GM23338 (cell line): Measurements from ENCODE around the gene FAN1. TPM values are rescaled to one million over a fixed set of nuclear protein-coding genes. Genes with fewer than 3 reads are reported as not detected.
A peak's percentile ranks its signal among the peaks of the same experiment; 100 is the strongest.

Source experiments
- ATAC-seq: fragments of 200-7000 bp; cut with Tn5 transposase; 3 replicates; pipeline ENCODE4 v1.9.1; 2020
- DNase-seq: peaks from one replicate; pipeline ENCODE4 v3.0.0-alpha.2; 2015; ENCODE audit warnings: low spot score
- H2AFZ ChIP-seq: fragments of 200-600 bp; sonication (generic); 2 replicates; pipeline ENCODE4 v1.8.0; 2016; ENCODE audit warnings: antibody characterized with exemption, mild to moderate bottlenecking, moderate library complexity
- H3F3A ChIP-seq: fragments of 200-600 bp; sonication (generic); replicated peaks from 2 replicates; pipeline ENCODE4 v1.8.0; 2017; ENCODE audit warnings: antibody characterized with exemption, mixed run types, low read depth
- H3K27ac ChIP-seq: fragments of 200-600 bp; sonication (generic); 2 replicates; pipeline ENCODE4 v1.6.1; 2016; ENCODE audit warnings: low read depth
- H3K27me3 ChIP-seq: fragments of 200-600 bp; sonication (generic); 2 replicates; pipeline ENCODE4 v1.8.0; 2016; ENCODE audit warnings: mild to moderate bottlenecking, mixed run types, moderate library complexity; ENCODE audit not compliant: insufficient read depth
- H3K36me3 ChIP-seq: fragments of 200-600 bp; sonication (generic); 2 replicates; pipeline ENCODE4 v1.8.0; 2016; ENCODE audit warnings: mild to moderate bottlenecking; ENCODE audit not compliant: insufficient read depth
- H3K4me1 ChIP-seq: fragments of 200-600 bp; sonication (generic); 2 replicates; pipeline ENCODE4 v1.8.0; 2016; ENCODE audit warnings: mild to moderate bottlenecking, moderate library complexity; ENCODE audit not compliant: insufficient read depth
- H3K4me2 ChIP-seq: fragments of 200-600 bp; sonication (generic); 2 replicates; pipeline ENCODE4 v1.7.1; 2017; ENCODE audit warnings: mixed run types
- H3K4me3 ChIP-seq: fragments of 200-600 bp; sonication (generic); 2 replicates; pipeline ENCODE4 v1.6.1; 2016; ENCODE audit warnings: mixed run types
- H3K79me2 ChIP-seq: fragments of 200-600 bp; sonication (generic); replicated peaks from 2 replicates; pipeline ENCODE4 v1.8.0; 2017; ENCODE audit warnings: mild to moderate bottlenecking; ENCODE audit not compliant: insufficient read depth
- H3K9me2 ChIP-seq: fragments of 200-600 bp; sonication (generic); 2 replicates; pipeline ENCODE4 v1.8.0; 2017; ENCODE audit not compliant: insufficient read depth
- H4K20me1 ChIP-seq: fragments of 200-600 bp; sonication (generic); replicated peaks from 2 replicates; pipeline ENCODE4 v1.8.0; 2017; ENCODE audit warnings: mild to moderate bottlenecking; ENCODE audit not compliant: insufficient read depth
- H3K27ac Mint-ChIP-seq: 2 replicates; pipeline ENCODE4 v1.8.0; 2020; ENCODE audit warnings: inconsistent platforms, mild to moderate bottlenecking, moderate library complexity, mixed read lengths
- H3K27me3 Mint-ChIP-seq: 3 replicates; pipeline ENCODE4 v1.8.0; 2022; ENCODE audit warnings: low read depth, mild to moderate bottlenecking, moderate library complexity, mixed read lengths, inconsistent platforms; ENCODE audit not compliant: insufficient read depth, poor library complexity
- H3K36me3 Mint-ChIP-seq: 3 replicates; pipeline ENCODE4 v1.8.0; 2021; ENCODE audit warnings: low read depth, mild to moderate bottlenecking, inconsistent platforms, moderate library complexity, mixed read lengths
- H3K4me1 Mint-ChIP-seq: 3 replicates; pipeline ENCODE4 v1.8.0; 2020; ENCODE audit warnings: mild to moderate bottlenecking, inconsistent platforms, mixed read lengths
- H3K4me3 Mint-ChIP-seq: 3 replicates; pipeline ENCODE4 v1.8.0; 2021; ENCODE audit warnings: moderate library complexity, mild to moderate bottlenecking, inconsistent platforms, mixed read lengths
- H3K9me3 Mint-ChIP-seq: 3 replicates; pipeline ENCODE4 v1.8.0; 2020; ENCODE audit warnings: moderate library complexity, mild to moderate bottlenecking, inconsistent platforms, mixed read lengths
- EZH2 ChIP-seq: fragments of 200-600 bp; sonication (generic); IDR thresholded peaks from one replicate; pipeline ENCODE4 v1.8.0; 2017; ENCODE audit warnings: antibody characterized with exemption, mild to moderate bottlenecking, low read depth; ENCODE audit not compliant: unreplicated experiment
- NANOG ChIP-seq: IDR thresholded peaks from 2 replicates; pipeline ENCODE4 v1.6.1; 2016; ENCODE audit warnings: antibody characterized with exemption, borderline replicate concordance
- polyA plus RNA-seq: library from polyadenylated mRNA; unstranded; fragments of >200 nt; fragmentation: Nextera tagmentation; extraction: Ambion mirVana; gene quantifications from 2 replicates; pipeline ENCODE4 v1.2.1, GENCODE V29; 2016
- total RNA-seq: library from RNA; depleted of rRNA; stranded (reverse); fragments of >200 nt; shearing (Covaris generic); gene quantifications from 2 replicates; pipeline ENCODE4 v1.2.3, GENCODE V29; 2014
- TF ChIP-seq, protein P1 (sequence below), 2 experiments: fragments of 200-600 bp in 1 of 2; sonication (generic) in 1 of 2; conservative IDR thresholded peaks; 2 replicates each; pipeline versions ENCODE4 v1.5.1 to v1.6.1; 2016 to 2017; ENCODE audit warnings: antibody characterized with exemption in 2 of 2, low read depth in 2 of 2, mild to moderate bottlenecking in 2 of 2, moderate library complexity in 1 of 2
- TF ChIP-seq, protein P2 (sequence below): IDR thresholded peaks from one replicate; pipeline ENCODE4 v1.6.1; 2018; ENCODE audit warnings: antibody characterized with exemption; ENCODE audit not compliant: unreplicated experiment
- TF ChIP-seq, protein P3 (sequence below): IDR thresholded peaks from 2 replicates; pipeline ENCODE4 v1.6.1; 2016; ENCODE audit warnings: antibody characterized with exemption

Gene FAN1
- total and polyA plus RNA-seq, 2 experiments from 2014 or later, result 9.1 to 29.2 TPM

DNA sequence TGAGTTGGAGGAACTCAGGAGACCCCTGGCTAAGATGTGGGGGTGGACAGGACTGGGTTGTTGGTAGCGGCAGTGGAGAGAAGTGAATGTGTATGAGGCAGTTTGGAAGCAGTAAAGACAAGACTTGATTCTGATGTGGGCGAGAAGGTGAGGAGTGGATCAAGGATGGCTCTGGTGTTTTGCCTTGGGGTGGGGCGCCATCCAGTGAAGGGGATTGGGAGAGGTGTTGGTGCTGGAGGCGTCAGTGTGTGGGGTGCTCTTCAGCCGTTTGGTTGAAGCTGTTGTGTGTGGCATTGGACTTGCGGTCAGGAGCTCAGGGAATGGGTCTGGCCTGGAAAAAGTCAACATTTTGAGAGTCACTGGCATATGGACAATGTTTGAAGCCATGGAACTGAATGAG is 13.3 kb downstream of the FAN1 start:
- no peaks in the 10 kb centered on the region; the same call in 2 of the 3 replicates for H3K9me3 Mint-ChIP-seq
- H3K36me3 Mint-ChIP-seq, result peaks cover 59% of the 10 kb centered on the region; the same call in 2 of the 3 replicates
- no peaks in the 10 kb centered on the region; the same call in none of the 2 replicates for H3K79me2 ChIP-seq
- H3K4me3 Mint-ChIP-seq, result no peak overlapping the region
- DNase-seq, result no peak
- peaks cover 14% of the 10 kb centered on the region for H3K4me1 Mint-ChIP-seq
- H3K27me3 ChIP-seq, result no peaks in the 10 kb centered on the region
- no peak for TF ChIP-seq EZH2
- TF ChIP-seq, protein P1, sequence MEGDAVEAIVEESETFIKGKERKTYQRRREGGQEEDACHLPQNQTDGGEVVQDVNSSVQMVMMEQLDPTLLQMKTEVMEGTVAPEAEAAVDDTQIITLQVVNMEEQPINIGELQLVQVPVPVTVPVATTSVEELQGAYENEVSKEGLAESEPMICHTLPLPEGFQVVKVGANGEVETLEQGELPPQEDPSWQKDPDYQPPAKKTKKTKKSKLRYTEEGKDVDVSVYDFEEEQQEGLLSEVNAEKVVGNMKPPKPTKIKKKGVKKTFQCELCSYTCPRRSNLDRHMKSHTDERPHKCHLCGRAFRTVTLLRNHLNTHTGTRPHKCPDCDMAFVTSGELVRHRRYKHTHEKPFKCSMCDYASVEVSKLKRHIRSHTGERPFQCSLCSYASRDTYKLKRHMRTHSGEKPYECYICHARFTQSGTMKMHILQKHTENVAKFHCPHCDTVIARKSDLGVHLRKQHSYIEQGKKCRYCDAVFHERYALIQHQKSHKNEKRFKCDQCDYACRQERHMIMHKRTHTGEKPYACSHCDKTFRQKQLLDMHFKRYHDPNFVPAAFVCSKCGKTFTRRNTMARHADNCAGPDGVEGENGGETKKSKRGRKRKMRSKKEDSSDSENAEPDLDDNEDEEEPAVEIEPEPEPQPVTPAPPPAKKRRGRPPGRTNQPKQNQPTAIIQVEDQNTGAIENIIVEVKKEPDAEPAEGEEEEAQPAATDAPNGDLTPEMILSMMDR (conservative IDR thresholded peaks at IDR 0.05; ENCODE audit: low read depth in 2 of 2), result peak; percentile 24 to 60; a peak in 3 of 4 replicates
- H2AFZ ChIP-seq, result no peak overlapping the region
- no peak overlapping the region for H3K4me3 ChIP-seq
- no peaks in the 10 kb centered on the region for H3F3A ChIP-seq
- H3K36me3 ChIP-seq, result peaks cover 23% of the 10 kb centered on the region
- no peaks in the 10 kb centered on the region for H3K9me2 ChIP-seq
- H3K4me2 ChIP-seq, result no peak overlapping the region
- H3K27ac ChIP-seq, result no peak overlapping the region
- peaks cover 2% of the 10 kb centered on the region for H3K27me3 Mint-ChIP-seq
- peaks cover 6% of the 10 kb centered on the region for H3K4me1 ChIP-seq
- no peaks in the 10 kb centered on the region; the same call in 1 of the 2 replicates for H4K20me1 ChIP-seq
- peak overlapping the region; percentile 5; the same call in 1 of the 2 replicates for H3K27ac Mint-ChIP-seq
- peak; percentile 51 for ATAC-seq

DNA sequence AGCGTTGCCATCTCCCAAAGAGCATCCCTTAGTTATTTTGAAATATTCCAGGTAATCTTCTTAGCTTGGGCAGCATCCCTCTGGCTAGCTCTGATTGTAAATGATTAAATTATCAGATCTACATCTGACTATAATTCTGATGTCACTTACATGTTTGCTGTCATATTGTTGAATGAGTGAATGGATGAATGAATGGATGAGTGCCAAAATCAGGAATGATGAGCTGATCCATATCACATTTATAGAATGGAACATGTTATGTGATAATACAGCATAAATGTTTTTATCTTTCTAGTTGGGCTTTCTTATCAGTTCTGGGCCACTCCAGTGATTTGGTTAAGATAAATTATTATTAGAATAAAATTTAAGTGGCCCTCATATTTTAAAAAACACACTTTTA is 14.0 kb downstream of the FAN1 start:
- peaks cover 5% of the 10 kb centered on the region for H3K27me3 Mint-ChIP-seq
- Histone ChIP-seq H3K27ac (no peak overlapping the region), H4K20me1 (no peaks in the 10 kb centered on the region; the same call in 1 of the 2 replicates), H3K36me3 (peaks cover 23% of the 10 kb centered on the region), H3K4me3 (no peak overlapping the region), H3F3A (no peaks in the 10 kb centered on the region), H2AFZ (no peak overlapping the region), H3K79me2 (no peaks in the 10 kb centered on the region; the same call in none of the 2 replicates), H3K4me1 (peaks cover 6% of the 10 kb centered on the region), H3K9me2 (no peaks in the 10 kb centered on the region), H3K27me3 (no peaks in the 10 kb centered on the region), H3K4me2 (no peak overlapping the region)
- no peak for DNase-seq
- H3K9me3 Mint-ChIP-seq, result no peaks in the 10 kb centered on the region; the same call in 2 of the 3 replicates
- H3K36me3 Mint-ChIP-seq, result peaks cover 59% of the 10 kb centered on the region; the same call in 2 of the 3 replicates
- H3K4me3 Mint-ChIP-seq, result no peak overlapping the region
- no peak overlapping the region for H3K27ac Mint-ChIP-seq
- peaks cover 21% of the 10 kb centered on the region for H3K4me1 Mint-ChIP-seq
- no peak for ATAC-seq
- TF ChIP-seq, protein P2, sequence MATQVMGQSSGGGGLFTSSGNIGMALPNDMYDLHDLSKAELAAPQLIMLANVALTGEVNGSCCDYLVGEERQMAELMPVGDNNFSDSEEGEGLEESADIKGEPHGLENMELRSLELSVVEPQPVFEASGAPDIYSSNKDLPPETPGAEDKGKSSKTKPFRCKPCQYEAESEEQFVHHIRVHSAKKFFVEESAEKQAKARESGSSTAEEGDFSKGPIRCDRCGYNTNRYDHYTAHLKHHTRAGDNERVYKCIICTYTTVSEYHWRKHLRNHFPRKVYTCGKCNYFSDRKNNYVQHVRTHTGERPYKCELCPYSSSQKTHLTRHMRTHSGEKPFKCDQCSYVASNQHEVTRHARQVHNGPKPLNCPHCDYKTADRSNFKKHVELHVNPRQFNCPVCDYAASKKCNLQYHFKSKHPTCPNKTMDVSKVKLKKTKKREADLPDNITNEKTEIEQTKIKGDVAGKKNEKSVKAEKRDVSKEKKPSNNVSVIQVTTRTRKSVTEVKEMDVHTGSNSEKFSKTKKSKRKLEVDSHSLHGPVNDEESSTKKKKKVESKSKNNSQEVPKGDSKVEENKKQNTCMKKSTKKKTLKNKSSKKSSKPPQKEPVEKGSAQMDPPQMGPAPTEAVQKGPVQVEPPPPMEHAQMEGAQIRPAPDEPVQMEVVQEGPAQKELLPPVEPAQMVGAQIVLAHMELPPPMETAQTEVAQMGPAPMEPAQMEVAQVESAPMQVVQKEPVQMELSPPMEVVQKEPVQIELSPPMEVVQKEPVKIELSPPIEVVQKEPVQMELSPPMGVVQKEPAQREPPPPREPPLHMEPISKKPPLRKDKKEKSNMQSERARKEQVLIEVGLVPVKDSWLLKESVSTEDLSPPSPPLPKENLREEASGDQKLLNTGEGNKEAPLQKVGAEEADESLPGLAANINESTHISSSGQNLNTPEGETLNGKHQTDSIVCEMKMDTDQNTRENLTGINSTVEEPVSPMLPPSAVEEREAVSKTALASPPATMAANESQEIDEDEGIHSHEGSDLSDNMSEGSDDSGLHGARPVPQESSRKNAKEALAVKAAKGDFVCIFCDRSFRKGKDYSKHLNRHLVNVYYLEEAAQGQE, result no peak
- no peak for TF ChIP-seq NANOG
- no peak for TF ChIP-seq EZH2
- TF ChIP-seq, protein P1 (conservative IDR thresholded peaks at IDR 0.05; ENCODE audit: low read depth in 2 of 2), result no peak
- TF ChIP-seq, protein P3, sequence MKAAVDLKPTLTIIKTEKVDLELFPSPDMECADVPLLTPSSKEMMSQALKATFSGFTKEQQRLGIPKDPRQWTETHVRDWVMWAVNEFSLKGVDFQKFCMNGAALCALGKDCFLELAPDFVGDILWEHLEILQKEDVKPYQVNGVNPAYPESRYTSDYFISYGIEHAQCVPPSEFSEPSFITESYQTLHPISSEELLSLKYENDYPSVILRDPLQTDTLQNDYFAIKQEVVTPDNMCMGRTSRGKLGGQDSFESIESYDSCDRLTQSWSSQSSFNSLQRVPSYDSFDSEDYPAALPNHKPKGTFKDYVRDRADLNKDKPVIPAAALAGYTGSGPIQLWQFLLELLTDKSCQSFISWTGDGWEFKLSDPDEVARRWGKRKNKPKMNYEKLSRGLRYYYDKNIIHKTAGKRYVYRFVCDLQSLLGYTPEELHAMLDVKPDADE, result no peak
